HG03432 (cell line): ENCODE measurements around the gene USH2A.
A peak's percentile ranks its signal among the peaks of the same experiment; 100 is the strongest.

ENCODE experiments used
- ATAC-seq: cut with Tn5 transposase; IDR thresholded peaks from one replicate; pipeline ENCODE4 v1.9.1; 2021; ENCODE audit warnings: mild to moderate bottlenecking, moderate library complexity; ENCODE audit not compliant: unreplicated experiment

The USH2A gene

DNA sequence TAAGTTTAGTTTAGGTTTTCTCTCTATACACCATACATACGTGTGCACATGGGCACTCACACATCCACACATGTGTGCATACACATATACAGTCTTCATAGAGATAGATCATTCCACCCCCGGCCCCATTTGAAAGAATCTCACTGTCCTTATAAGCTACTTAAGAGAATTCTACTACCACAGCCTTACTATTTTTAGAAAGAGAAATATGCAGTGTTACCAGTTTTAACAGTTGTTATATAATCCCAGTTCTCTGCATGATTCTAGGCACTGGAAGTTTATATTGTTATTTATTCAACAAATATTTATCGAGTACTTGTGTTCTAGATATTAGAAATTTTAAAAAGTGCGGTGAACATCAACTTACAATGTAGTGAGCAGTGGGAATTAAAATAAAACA is 814.6 kb downstream of the USH2A start:
- ATAC-seq, result no peak

- ATAC-seq, result no peak
Observed at GRCh38 chr1:215607412-215607811, 815.8 kb downstream of the USH2A start.

GRCh38 chr1:215606564-215607168 is 816.6 kb downstream of the USH2A start:
- peak; percentile 57 for ATAC-seq

GRCh38 chr1:215606036-215606435 is 817.2 kb downstream of the USH2A start:
- no peak for ATAC-seq

GRCh38 chr1:215605011-215605621 is 818.1 kb downstream of the USH2A start:
- no peak for ATAC-seq

DNA sequence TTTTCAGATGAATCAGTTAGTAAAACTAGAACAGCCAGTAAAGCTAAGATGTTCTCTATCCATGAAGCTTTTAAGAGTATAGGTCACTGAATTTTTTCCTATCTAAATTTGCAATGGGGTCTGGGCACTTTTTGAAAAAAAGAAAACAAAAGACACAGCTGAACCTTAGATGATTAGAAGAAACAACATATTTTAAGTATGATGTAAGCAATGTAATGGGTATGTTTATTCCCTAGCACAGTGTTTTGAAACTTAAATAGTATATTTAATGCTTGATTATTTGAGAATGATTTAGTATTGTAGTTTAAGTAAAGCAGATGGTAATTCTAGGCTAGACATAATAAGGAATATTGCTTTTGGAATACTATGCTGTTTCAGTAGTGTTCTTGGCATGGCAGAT is 819.9 kb downstream of the USH2A start:
- no peak for ATAC-seq

DNA sequence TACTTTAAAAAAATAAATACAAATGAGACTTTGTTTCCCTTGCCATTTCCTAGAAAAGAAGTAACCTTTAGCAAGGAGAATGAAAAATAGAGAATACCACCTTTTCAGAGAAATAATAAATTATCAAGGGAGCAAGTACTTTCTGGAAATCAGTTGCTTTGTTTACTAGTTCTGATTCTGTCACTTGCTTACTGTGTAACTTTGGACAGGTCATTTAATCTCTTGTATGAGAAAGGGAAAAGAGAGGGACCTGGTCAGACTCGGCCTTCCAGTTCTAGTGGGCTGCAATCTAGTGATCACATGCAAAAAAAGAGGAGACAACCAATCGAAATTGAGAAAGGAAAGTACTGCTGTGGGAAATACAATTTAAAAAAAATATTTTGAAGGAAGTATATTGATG is 822.0 kb downstream of the USH2A start:
- ATAC-seq, result no peak

- ATAC-seq, result no peak
Observed at GRCh38 chr1:215600867-215601266, 822.4 kb downstream of the USH2A start.

DNA sequence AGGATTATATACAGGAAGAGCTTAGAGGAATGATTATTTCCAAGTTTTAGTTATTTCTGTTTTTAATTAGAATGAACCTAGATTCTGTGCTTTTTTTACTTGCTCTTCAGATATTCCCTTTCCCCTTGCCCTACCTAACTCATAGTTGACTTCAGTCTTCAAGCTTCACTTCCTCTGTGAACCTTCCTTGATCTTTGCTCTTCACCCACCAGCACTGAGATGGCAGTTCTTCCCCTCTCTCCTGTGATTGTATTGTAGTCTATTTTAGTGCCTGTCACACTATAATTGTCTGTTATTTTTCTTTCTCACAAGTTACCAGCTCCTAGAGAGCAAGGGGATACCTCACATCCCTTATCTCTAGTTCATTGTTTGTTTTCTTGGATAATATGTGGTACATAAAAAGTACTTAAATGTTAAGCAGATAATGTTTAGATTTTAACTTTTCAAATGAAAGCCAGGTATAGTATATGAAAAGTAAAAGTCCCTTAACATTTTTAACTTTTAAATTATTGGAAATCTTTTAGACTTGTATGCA is 822.9 kb downstream of the USH2A start:
- peak; percentile 48 for ATAC-seq

DNA sequence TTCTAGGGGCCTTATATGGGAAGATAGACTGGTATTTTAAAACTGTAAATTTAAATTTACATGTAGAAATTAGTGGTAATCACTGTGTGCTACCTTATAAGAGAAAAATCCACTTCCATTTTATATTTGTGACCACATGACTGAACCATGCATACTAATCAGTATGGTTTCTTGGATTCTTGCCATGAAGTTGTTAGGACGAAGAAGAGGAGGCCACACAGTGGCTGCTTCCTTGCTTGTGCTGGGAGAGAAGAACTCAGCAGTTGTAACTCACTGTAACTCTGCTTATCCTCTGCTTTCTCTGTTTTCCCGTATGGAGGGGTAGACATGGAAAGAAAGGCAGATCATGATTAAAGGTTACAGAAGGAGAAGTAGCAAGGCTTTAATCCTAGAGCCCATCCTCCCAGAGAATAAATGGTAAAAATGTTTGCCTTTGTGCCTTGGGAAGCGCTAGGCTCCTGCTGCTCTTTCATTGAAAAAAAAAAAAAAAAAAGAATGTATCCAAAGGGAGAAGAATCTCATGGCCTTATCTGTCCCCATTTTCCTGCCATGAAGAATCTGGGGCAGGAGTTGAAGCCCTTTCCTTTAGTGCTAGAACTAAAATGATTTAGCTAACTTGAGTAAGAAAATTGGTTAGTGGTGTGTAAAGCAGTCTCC is 823.7 kb downstream of the USH2A start:
- ATAC-seq, result no peak

DNA sequence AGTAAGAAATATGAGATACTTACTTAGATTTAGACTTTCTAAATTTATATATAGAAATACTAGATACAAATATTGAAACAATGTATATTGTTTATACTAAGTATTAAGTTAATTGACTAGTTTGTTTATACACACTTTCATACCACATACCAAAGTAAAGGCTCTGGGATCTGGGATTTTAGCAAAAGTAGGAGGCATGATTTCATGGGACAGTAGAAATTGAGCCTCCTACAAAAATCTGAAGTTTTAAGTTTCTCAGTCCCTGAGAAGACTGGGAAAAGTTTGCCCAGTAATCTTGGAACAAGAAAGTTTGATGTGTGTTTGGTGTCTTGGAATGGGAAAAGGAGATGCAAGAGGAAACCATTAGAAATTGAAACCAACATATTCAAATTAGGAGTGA is 825.3 kb downstream of the USH2A start:
- no peak for ATAC-seq

DNA sequence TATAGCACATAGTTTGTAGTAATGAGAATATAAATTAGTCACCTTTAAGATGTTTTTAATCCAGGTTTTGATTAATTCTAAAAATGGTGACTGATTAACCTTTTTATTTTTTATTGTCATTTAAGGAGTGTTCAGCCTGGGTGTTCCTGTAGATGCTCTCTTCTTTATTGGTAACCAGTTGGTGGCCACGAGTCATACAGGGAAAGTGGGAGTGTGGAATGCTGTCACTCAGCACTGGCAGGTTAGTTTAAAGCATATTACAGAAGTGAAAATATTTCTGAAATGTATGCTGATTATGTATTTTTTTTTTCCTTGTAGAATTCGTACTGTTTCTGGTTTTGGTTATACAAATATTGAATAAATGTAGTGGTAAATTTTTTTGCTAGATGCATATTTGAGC is 828.0 kb downstream of the USH2A start:
- no peak for ATAC-seq

GRCh38 chr1:215594640-215595039 is 828.6 kb downstream of the USH2A start:
- no peak for ATAC-seq

- ATAC-seq, result no peak
Observed at GRCh38 chr1:215590779-215591491, 832.3 kb downstream of the USH2A start.

DNA sequence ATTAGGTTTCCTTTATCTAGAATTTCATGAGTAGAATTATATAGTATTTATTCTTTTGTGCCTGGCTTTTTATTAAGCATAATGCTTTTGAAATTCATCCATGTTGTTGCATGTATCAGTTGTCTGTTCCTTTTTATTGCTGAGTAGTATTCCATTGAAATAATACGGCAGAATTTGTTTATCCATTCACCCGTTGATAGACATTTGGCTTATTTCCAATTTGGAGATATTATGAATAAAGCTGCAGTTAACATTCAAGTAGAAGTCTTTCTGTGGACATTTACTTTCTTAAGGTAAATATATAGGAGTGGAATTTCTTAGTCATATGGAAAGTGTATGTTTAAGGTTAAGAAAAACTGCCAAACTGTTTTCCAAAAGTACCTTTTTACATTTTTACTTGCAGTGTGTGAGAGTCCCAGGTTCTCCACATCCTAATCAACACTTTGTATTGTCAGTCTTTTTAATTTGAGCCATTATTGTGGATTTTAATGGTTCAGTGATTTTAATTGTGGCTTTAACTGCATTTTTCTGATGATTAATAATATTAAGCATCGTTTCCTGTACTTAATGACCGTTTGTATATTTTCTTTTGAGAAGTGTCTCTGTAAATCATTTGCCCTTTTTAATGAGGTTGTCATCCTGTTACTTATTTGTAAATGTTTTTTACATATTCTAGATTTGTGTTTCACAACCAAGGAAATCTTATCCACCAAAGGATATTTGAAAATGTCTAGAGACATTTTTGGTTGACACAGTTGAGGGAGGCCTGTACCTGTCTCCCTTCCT is 833.4 kb downstream of the USH2A start:
- no peak for ATAC-seq

- ATAC-seq, result peak; percentile 49
Observed at GRCh38 chr1:215584389-215584788, 838.9 kb downstream of the USH2A start.

- ATAC-seq, result no peak
Observed at GRCh38 chr1:215583185-215583749, 840.0 kb downstream of the USH2A start.

- no peak for ATAC-seq
Observed at GRCh38 chr1:215581896-215582295, 841.4 kb downstream of the USH2A start.
